OCI-LY7 (cell line): Measurements from ENCODE around the gene RTCA. TPM values are rescaled to one million over a fixed set of nuclear protein-coding genes. Genes with fewer than 3 reads are reported as not detected.
"Not testable (repeated sequence)": the region's sequence is repeated elsewhere in the genome, so short reads cannot be mapped to it uniquely, and the experiment has no call there.

ENCODE experiments used
- BruUV-seq: library from RNA; stranded (reverse); fragments of 400-500 nt; replicated peaks from 2 replicates; lab custom pipeline; 2021; lab: Mats Ljungman, UMichigan
- CTCF ChIA-PET: fragments of 300-600 bp; sonication (Branson Sonifier 250); formaldehyde crosslinking; loops from one replicate; lab custom pipeline; 2022; ENCODE audit warnings: antibody characterized with exemption; ENCODE audit not compliant: unreplicated experiment; lab: Charles Lee
- POLR2A ChIA-PET: fragments of 300-600 bp; sonication (Branson Sonifier 250); formaldehyde crosslinking; loops from one replicate; lab custom pipeline; 2022; ENCODE audit warnings: antibody characterized with exemption; lab: Charles Lee
- DNase-seq: peaks from one replicate; pipeline ENCODE4 v3.0.0-alpha.2; 2015; ENCODE audit warnings: low spot score
- H2AFZ ChIP-seq: fragments of 200-600 bp; sonication (generic), shearing (Covaris generic); 2 replicates; pipeline ENCODE4 v1.6.1; 2014; ENCODE audit warnings: mild to moderate bottlenecking, antibody characterized with exemption, low read length, moderate library complexity
- H3K27ac ChIP-seq: fragments of 200-600 bp; sonication (generic); 2 replicates; pipeline ENCODE4 v1.5.1; 2014; ENCODE audit warnings: mixed run types, low read depth, mild to moderate bottlenecking, moderate library complexity, low read length, inconsistent platforms; ENCODE audit not compliant: poor library complexity, severe bottlenecking
- H3K36me3 ChIP-seq: fragments of 200-600 bp; sonication (generic); 2 replicates; pipeline ENCODE4 v1.6.1; 2014; ENCODE audit warnings: mild to moderate bottlenecking, antibody characterized with exemption, low read length, moderate library complexity, mixed read lengths; ENCODE audit not compliant: insufficient read depth
- H3K4me1 ChIP-seq: fragments of 200-600 bp; sonication (generic); 2 replicates; pipeline ENCODE4 v1.5.1; 2014; ENCODE audit warnings: mild to moderate bottlenecking, low read length; ENCODE audit not compliant: insufficient read depth, poor library complexity, severe bottlenecking
- H3K4me2 ChIP-seq: fragments of 200-600 bp; sonication (generic); 2 replicates; pipeline ENCODE4 v1.6.1; 2014; ENCODE audit warnings: mild to moderate bottlenecking, low read length
- H3K4me3 ChIP-seq: fragments of 200-600 bp; sonication (generic); 2 replicates; pipeline ENCODE4 v1.5.1; 2014; ENCODE audit warnings: mild to moderate bottlenecking, low read depth, low read length; ENCODE audit not compliant: poor library complexity, severe bottlenecking
- H3K79me2 ChIP-seq: fragments of 200-600 bp; sonication (generic); 2 replicates; pipeline ENCODE4 v1.6.1; 2016; ENCODE audit warnings: low read depth, mild to moderate bottlenecking, low read length, moderate library complexity, mixed read lengths; ENCODE audit not compliant: insufficient read depth
- H3K9me2 ChIP-seq: fragments of 200-600 bp; sonication (generic); 2 replicates; pipeline ENCODE4 v1.6.1; 2016; ENCODE audit warnings: mild to moderate bottlenecking, low read length, mixed read lengths; ENCODE audit not compliant: insufficient read depth
- H3K9me3 ChIP-seq: fragments of 200-600 bp; sonication (generic); 2 replicates; pipeline ENCODE4 v1.6.1; 2014; ENCODE audit warnings: mild to moderate bottlenecking, mixed run types, low read length, mixed read lengths
- H4K20me1 ChIP-seq: fragments of 200-600 bp; sonication (generic); 2 replicates; pipeline ENCODE4 v1.6.1; 2014; ENCODE audit warnings: mild to moderate bottlenecking, antibody characterized with exemption, low read length, moderate library complexity, mixed read lengths; ENCODE audit not compliant: insufficient read depth
- EZH2phosphoT487 ChIP-seq: fragments of 200-600 bp; sonication (generic); IDR thresholded peaks from 2 replicates; pipeline ENCODE4 v1.6.1; 2018; ENCODE audit warnings: low read depth, borderline replicate concordance, mild to moderate bottlenecking, mixed run types, antibody characterized with exemption, low read length, moderate library complexity, mixed read lengths
- intact Hi-C: fragments of 100-400 bp; cut with micrococcal nuclease; formaldehyde crosslinking; loops from one replicate; pipeline ENCODE4 v1.10.0; 2022; ENCODE audit not compliant: unreplicated experiment
- total RNA-seq, 2 experiments: library from RNA; depleted of rRNA in 1 of 2; stranded (reverse); fragments of >200 nt in 1 of 2; shearing (Covaris generic) in 1 of 2; gene quantifications; 2 replicates each; pipeline ENCODE4 v1.2.3, GENCODE V29; 2014 to 2022
- TF ChIP-seq, protein P1 (sequence below): fragments of 200-600 bp; sonication (generic); conservative IDR thresholded peaks from 2 replicates; pipeline ENCODE4 v1.5.1; 2014; ENCODE audit warnings: mild to moderate bottlenecking, antibody characterized with exemption, low read length, moderate library complexity, mixed read lengths

Gene RTCA
- total RNA-seq, 2 experiments from 2014 or later: 25.9 to 42.7 TPM

DNA sequence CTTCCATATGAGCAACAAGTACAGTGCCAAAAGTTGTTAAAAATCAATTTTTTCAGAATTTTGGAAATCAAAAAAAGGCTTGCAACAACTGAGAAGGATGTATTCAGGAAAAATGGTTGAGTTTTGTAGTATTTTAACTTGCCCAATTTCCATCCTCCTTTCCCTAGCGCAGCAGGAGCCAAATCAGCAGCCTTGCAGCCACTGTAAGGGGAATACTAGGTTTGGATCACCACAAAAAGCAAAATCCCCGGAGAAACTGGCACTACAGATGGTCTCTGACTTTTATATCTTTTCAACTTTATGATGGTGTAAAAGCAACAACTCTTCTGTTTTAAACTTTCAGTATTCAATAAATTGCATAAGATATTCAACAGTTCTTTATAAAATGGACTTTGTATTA, 34.3 kb upstream of the RTCA start:
- DNase-seq: no peak
- ChIA-PET CTCF (no interaction called here), POLR2A (no interaction called here)
- H3K4me2 ChIP-seq: no peak overlapping the region
- no peaks in the 10 kb centered on the region for H3K9me3 ChIP-seq
- intact Hi-C loops: no loop called here
- no peaks in the 10 kb centered on the region for H3K4me1 ChIP-seq
- TF ChIP-seq, protein P1, sequence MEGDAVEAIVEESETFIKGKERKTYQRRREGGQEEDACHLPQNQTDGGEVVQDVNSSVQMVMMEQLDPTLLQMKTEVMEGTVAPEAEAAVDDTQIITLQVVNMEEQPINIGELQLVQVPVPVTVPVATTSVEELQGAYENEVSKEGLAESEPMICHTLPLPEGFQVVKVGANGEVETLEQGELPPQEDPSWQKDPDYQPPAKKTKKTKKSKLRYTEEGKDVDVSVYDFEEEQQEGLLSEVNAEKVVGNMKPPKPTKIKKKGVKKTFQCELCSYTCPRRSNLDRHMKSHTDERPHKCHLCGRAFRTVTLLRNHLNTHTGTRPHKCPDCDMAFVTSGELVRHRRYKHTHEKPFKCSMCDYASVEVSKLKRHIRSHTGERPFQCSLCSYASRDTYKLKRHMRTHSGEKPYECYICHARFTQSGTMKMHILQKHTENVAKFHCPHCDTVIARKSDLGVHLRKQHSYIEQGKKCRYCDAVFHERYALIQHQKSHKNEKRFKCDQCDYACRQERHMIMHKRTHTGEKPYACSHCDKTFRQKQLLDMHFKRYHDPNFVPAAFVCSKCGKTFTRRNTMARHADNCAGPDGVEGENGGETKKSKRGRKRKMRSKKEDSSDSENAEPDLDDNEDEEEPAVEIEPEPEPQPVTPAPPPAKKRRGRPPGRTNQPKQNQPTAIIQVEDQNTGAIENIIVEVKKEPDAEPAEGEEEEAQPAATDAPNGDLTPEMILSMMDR: no peak
- no peak for TF ChIP-seq EZH2phosphoT487
- H4K20me1 ChIP-seq: no peaks in the 10 kb centered on the region
- H3K9me2 ChIP-seq: no peaks in the 10 kb centered on the region
- H3K79me2 ChIP-seq: no peaks in the 10 kb centered on the region
- H3K4me3 ChIP-seq: no peak overlapping the region
- peaks cover 83% of the 10 kb centered on the region for H3K36me3 ChIP-seq
- H3K27ac ChIP-seq: no peak overlapping the region
- no peak overlapping the region for H2AFZ ChIP-seq
- BruUV-seq: no TSS peak

DNA sequence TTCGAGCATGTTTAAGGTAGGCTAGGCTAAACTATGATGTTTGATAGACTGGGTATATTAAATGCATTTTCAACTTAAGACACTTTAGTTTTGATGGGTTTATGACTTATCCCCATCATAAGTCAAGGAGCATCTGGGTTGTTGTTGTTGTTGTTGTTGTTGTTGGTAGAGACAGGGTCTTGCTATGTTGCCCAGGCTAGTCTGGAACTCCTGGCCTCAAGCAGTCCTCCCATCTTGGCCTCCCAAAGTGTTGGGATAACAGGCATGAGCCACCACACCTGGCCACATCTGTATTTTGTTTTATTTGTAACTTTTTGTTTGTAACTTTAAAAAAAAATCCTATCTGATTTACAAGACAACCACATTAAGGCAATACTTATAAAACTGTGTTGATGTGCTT, 33.9 kb upstream of the RTCA start:
- no TSS peak for BruUV-seq
- no peak overlapping the region for H3K4me3 ChIP-seq
- H3K4me2 ChIP-seq: no peak overlapping the region
- H3K79me2 ChIP-seq: no peaks in the 10 kb centered on the region
- H3K36me3 ChIP-seq: peaks cover 83% of the 10 kb centered on the region
- no peaks in the 10 kb centered on the region for H3K9me2 ChIP-seq
- no peaks in the 10 kb centered on the region for H3K9me3 ChIP-seq
- no peak overlapping the region for H3K27ac ChIP-seq
- ChIA-PET POLR2A (interaction anchor here (1.0 kb wide), 1 partner anchor 10 kb away, joined by 5 read pairs; no protein-coding TSS in a partner anchor), CTCF (no interaction called here)
- H4K20me1 ChIP-seq: no peaks in the 10 kb centered on the region
- H2AFZ ChIP-seq: no peak overlapping the region
- H3K4me1 ChIP-seq: no peaks in the 10 kb centered on the region
- no peak for DNase-seq
- no peak for TF ChIP-seq EZH2phosphoT487
- TF ChIP-seq, protein P1: no peak
- intact Hi-C loops: no loop called here

DNA sequence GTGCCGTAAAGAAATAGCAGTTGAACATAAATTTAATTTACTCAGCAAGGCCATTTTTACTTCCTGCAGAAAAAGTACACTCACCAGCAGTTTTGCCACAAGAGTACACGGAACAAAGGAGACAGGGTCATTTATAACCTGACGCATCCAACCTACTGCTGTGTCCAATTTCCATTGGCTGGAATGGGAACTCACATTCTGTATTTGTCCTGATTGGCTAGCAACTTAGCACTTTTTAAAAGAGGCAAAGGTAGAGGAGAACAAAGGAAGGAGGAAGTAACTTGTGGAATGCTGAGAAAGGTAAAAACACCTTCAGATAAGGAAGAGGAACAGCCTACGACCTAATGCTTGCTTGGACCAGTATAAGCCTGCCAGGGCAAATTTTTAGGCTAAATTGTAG, 32.5 kb upstream of the RTCA start:
- BruUV-seq: not testable (repeated sequence)

More for the DNA sequence above, 32.5 kb upstream of the RTCA start:
- H3K36me3 ChIP-seq: peaks cover 76% of the 10 kb centered on the region
- POLR2A ChIA-PET, H3K9me3 ChIP-seq, H3K9me2 ChIP-seq, H3K4me1 ChIP-seq, CTCF ChIA-PET, H2AFZ ChIP-seq, intact Hi-C loops, H4K20me1 ChIP-seq, H3K79me2 ChIP-seq, H3K4me3 ChIP-seq, H3K27ac ChIP-seq, H3K4me2 ChIP-seq, DNase-seq: not testable (repeated sequence)
